Measurements from ENCODE around the gene PANX2.

DNA sequence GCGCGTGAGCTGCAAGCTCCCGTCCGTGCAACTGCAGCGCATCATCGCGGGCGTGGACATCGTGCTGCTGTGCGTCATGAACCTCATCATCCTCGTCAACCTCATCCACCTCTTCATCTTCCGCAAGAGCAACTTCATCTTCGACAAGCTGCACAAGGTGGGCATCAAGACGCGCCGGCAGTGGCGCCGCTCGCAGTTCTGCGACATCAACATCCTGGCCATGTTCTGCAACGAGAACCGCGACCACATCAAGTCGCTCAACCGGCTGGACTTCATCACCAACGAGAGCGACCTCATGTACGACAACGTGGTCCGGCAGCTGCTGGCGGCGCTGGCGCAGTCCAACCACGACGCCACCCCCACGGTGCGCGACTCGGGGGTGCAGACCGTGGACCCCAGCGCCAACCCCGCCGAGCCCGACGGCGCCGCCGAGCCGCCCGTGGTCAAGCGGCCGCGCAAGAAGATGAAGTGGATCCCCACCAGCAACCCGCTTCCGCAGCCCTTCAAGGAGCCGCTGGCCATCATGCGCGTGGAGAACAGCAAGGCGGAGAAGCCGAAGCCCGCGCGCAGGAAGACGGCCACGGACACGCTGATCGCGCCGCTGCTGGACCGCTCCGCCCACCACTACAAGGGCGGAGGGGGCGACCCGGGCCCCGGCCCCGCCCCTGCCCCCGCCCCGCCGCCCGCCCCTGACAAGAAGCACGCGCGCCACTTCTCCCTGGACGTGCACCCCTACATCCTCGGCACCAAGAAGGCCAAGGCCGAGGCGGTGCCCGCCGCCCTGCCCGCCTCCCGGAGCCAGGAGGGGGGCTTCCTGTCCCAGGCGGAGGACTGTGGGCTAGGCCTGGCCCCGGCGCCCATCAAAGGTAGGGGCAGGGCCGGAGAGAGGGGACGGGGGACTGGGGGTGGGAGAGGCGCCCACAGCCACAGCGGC, 7.3 kb downstream of the PANX2 start:
- TF ChIP-seq, protein P1, sequence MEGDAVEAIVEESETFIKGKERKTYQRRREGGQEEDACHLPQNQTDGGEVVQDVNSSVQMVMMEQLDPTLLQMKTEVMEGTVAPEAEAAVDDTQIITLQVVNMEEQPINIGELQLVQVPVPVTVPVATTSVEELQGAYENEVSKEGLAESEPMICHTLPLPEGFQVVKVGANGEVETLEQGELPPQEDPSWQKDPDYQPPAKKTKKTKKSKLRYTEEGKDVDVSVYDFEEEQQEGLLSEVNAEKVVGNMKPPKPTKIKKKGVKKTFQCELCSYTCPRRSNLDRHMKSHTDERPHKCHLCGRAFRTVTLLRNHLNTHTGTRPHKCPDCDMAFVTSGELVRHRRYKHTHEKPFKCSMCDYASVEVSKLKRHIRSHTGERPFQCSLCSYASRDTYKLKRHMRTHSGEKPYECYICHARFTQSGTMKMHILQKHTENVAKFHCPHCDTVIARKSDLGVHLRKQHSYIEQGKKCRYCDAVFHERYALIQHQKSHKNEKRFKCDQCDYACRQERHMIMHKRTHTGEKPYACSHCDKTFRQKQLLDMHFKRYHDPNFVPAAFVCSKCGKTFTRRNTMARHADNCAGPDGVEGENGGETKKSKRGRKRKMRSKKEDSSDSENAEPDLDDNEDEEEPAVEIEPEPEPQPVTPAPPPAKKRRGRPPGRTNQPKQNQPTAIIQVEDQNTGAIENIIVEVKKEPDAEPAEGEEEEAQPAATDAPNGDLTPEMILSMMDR (conservative IDR thresholded peaks at IDR 0.05; ENCODE audit: low read depth in 2 of 2) = no peak
- TF ChIP-seq, protein P2, sequence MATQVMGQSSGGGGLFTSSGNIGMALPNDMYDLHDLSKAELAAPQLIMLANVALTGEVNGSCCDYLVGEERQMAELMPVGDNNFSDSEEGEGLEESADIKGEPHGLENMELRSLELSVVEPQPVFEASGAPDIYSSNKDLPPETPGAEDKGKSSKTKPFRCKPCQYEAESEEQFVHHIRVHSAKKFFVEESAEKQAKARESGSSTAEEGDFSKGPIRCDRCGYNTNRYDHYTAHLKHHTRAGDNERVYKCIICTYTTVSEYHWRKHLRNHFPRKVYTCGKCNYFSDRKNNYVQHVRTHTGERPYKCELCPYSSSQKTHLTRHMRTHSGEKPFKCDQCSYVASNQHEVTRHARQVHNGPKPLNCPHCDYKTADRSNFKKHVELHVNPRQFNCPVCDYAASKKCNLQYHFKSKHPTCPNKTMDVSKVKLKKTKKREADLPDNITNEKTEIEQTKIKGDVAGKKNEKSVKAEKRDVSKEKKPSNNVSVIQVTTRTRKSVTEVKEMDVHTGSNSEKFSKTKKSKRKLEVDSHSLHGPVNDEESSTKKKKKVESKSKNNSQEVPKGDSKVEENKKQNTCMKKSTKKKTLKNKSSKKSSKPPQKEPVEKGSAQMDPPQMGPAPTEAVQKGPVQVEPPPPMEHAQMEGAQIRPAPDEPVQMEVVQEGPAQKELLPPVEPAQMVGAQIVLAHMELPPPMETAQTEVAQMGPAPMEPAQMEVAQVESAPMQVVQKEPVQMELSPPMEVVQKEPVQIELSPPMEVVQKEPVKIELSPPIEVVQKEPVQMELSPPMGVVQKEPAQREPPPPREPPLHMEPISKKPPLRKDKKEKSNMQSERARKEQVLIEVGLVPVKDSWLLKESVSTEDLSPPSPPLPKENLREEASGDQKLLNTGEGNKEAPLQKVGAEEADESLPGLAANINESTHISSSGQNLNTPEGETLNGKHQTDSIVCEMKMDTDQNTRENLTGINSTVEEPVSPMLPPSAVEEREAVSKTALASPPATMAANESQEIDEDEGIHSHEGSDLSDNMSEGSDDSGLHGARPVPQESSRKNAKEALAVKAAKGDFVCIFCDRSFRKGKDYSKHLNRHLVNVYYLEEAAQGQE (IDR thresholded peaks at IDR 0.05; ENCODE audit: unreplicated experiment) = no peak
- TF ChIP-seq STAT1 (IDR thresholded peaks at IDR 0.05; ENCODE audit: unreplicated experiment) (no peak), POLR2AphosphoS5 (IDR thresholded peaks at IDR 0.05; ENCODE audit: low read depth) (no peak), EZH2 (IDR thresholded peaks at IDR 0.05; ENCODE audit: low read depth, unreplicated experiment) (no peak), JUNB (IDR thresholded peaks at IDR 0.05; ENCODE audit: unreplicated experiment) (no peak), EZH2phosphoT487 (IDR thresholded peaks at IDR 0.05; ENCODE audit: unreplicated experiment) (no peak)
